G401.6 (cell line): ENCODE data around the gene STK17A.

ENCODE experiments used
- FAIRE-seq: peaks from 2 replicates; lab custom pipeline; 2012; peaks lifted over from hg19 to GRCh38; lab: Jason Lieb, UNC

The STK17A gene

GRCh38 chr7:43637114-43637806 is 54.4 kb downstream of the STK17A start:
- FAIRE-seq, result no peak

- no peak for FAIRE-seq
These were observed 57.1 kb downstream of the STK17A start for GRCh38 chr7:43639858-43640491.

- no peak for FAIRE-seq
These were observed 57.8 kb downstream of the STK17A start for GRCh38 chr7:43640679-43641078.

- FAIRE-seq, result no peak
These were observed 60.2 kb downstream of the STK17A start for GRCh38 chr7:43642897-43643630.

GRCh38 chr7:43643846-43644245 is 60.9 kb downstream of the STK17A start:
- FAIRE-seq, result no peak

GRCh38 chr7:43645699-43646226 is 62.9 kb downstream of the STK17A start:
- no peak for FAIRE-seq

- no peak for FAIRE-seq
These were observed 63.9 kb downstream of the STK17A start for GRCh38 chr7:43646603-43647338.

GRCh38 chr7:43647339-43647672 is 64.4 kb downstream of the STK17A start:
- no peak for FAIRE-seq

GRCh38 chr7:43647673-43648472 is 65.0 kb downstream of the STK17A start:
- FAIRE-seq, result no peak

- FAIRE-seq, result no peak
These were observed 65.8 kb downstream of the STK17A start for GRCh38 chr7:43648473-43649406.

- FAIRE-seq, result no peak
These were observed 66.9 kb downstream of the STK17A start for GRCh38 chr7:43649755-43650274.

- FAIRE-seq, result no peak
These were observed 67.6 kb downstream of the STK17A start for GRCh38 chr7:43650457-43651052.

GRCh38 chr7:43652364-43652763 is 69.5 kb downstream of the STK17A start:
- FAIRE-seq, result no peak

- FAIRE-seq, result no peak
These were observed 70.6 kb downstream of the STK17A start for GRCh38 chr7:43653466-43653865.

- no peak for FAIRE-seq
These were observed 71.1 kb downstream of the STK17A start for GRCh38 chr7:43653891-43654504.

GRCh38 chr7:43655584-43655983 is 72.7 kb downstream of the STK17A start:
- FAIRE-seq, result no peak

GRCh38 chr7:43656997-43657396 is 74.1 kb downstream of the STK17A start:
- FAIRE-seq, result no peak

- no peak for FAIRE-seq
These were observed 76.0 kb downstream of the STK17A start for GRCh38 chr7:43658718-43659548.

GRCh38 chr7:43659549-43659896 is 76.6 kb downstream of the STK17A start:
- no peak for FAIRE-seq
